Ramos (cell line): ENCODE measurements around the gene HYDIN.

ENCODE experiments used
- in situ Hi-C: fragments of 300-500 bp; cut with MboI; formaldehyde crosslinking; loops from one replicate; pipeline ENCODE4 v1.14.3; 2022; ENCODE audit warnings: low sequenced_read_pairs; ENCODE audit not compliant: unreplicated experiment

HYDIN gene

GRCh38 chr16:70796301-70796700, 434.2 kb downstream of the HYDIN start:
- in situ Hi-C loops, result no loop called here

GRCh38 chr16:70795296-70795912, 435.1 kb downstream of the HYDIN start:
- in situ Hi-C loops, result no loop called here

- in situ Hi-C loops, result no loop called here
Measured at GRCh38 chr16:70793851-70794502, 436.5 kb downstream of the HYDIN start.

GRCh38 chr16:70790815-70791214, 439.7 kb downstream of the HYDIN start:
- in situ Hi-C loops, result no loop called here

GRCh38 chr16:70789595-70790447, 440.7 kb downstream of the HYDIN start:
- in situ Hi-C loops, result no loop called here

- in situ Hi-C loops, result no loop called here
Measured at GRCh38 chr16:70788668-70789594, 441.6 kb downstream of the HYDIN start.

GRCh38 chr16:70786020-70786755, 444.3 kb downstream of the HYDIN start:
- in situ Hi-C loops, result no loop called here

- in situ Hi-C loops, result no loop called here
Measured at GRCh38 chr16:70784692-70785555, 445.6 kb downstream of the HYDIN start.

- in situ Hi-C loops, result no loop called here
Measured at GRCh38 chr16:70782237-70782636, 448.3 kb downstream of the HYDIN start.

- in situ Hi-C loops, result no loop called here
Measured at GRCh38 chr16:70781800-70782199, 448.7 kb downstream of the HYDIN start.

- in situ Hi-C loops, result no loop called here
Measured at GRCh38 chr16:70780546-70780945, 450.0 kb downstream of the HYDIN start.

- in situ Hi-C loops, result no loop called here
Measured at GRCh38 chr16:70779361-70779760, 451.2 kb downstream of the HYDIN start.

- in situ Hi-C loops, result no loop called here
Measured at GRCh38 chr16:70778901-70779309, 451.6 kb downstream of the HYDIN start.

- in situ Hi-C loops, result no loop called here
Measured at GRCh38 chr16:70777973-70778406, 452.5 kb downstream of the HYDIN start.

GRCh38 chr16:70777496-70777895, 453.0 kb downstream of the HYDIN start:
- in situ Hi-C loops, result no loop called here

- in situ Hi-C loops, result no loop called here
Measured at GRCh38 chr16:70775399-70775798, 455.1 kb downstream of the HYDIN start.

- in situ Hi-C loops, result no loop called here
Measured at GRCh38 chr16:70774261-70774660, 456.3 kb downstream of the HYDIN start.

- in situ Hi-C loops, result no loop called here
Measured at GRCh38 chr16:70772493-70772892, 458.0 kb downstream of the HYDIN start.
